Fibroblast of pulmonary artery (primary cell): Measurements from ENCODE around the gene CLIP1.
"Not testable (repeated sequence)": the region's sequence is repeated elsewhere in the genome, so short reads cannot be mapped to it uniquely, and the experiment has no call there.

Experiments
- DNase-seq: peaks from one replicate; pipeline ENCODE4 v3.0.0-alpha.2; 2010; ENCODE audit warnings: low read depth
- H3K4me3 ChIP-seq: replicated peaks from 2 replicates; pipeline ENCODE4 v1.5.1; 2011; ENCODE audit warnings: low read depth, mild to moderate bottlenecking, control low read depth, low read length, moderate library complexity
- TF ChIP-seq, protein P1 (sequence below): IDR thresholded peaks from 2 replicates; pipeline ENCODE4 v1.5.1; 2011; ENCODE audit warnings: mild to moderate bottlenecking, control low read depth, low read length, inconsistent platforms; ENCODE audit errors: missing control alignments

CLIP1 gene

GRCh38 chr12:122392411-122392810 is 30.1 kb downstream of the CLIP1 start:
- TF ChIP-seq, protein P1, sequence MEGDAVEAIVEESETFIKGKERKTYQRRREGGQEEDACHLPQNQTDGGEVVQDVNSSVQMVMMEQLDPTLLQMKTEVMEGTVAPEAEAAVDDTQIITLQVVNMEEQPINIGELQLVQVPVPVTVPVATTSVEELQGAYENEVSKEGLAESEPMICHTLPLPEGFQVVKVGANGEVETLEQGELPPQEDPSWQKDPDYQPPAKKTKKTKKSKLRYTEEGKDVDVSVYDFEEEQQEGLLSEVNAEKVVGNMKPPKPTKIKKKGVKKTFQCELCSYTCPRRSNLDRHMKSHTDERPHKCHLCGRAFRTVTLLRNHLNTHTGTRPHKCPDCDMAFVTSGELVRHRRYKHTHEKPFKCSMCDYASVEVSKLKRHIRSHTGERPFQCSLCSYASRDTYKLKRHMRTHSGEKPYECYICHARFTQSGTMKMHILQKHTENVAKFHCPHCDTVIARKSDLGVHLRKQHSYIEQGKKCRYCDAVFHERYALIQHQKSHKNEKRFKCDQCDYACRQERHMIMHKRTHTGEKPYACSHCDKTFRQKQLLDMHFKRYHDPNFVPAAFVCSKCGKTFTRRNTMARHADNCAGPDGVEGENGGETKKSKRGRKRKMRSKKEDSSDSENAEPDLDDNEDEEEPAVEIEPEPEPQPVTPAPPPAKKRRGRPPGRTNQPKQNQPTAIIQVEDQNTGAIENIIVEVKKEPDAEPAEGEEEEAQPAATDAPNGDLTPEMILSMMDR = no peak
- H3K4me3 ChIP-seq = no peak overlapping the region

GRCh38 chr12:122389677-122390076 is 32.8 kb downstream of the CLIP1 start:
- no peak overlapping the region for H3K4me3 ChIP-seq
- no peak for DNase-seq
- TF ChIP-seq, protein P1 = no peak

More at GRCh38 chr12:122392411-122392810, 30.1 kb downstream of the CLIP1 start:
- no peak for DNase-seq

- DNase-seq = no peak
- H3K4me3 ChIP-seq = no peak overlapping the region
- TF ChIP-seq, protein P1 = no peak
Measured at GRCh38 chr12:122387887-122388286, 34.6 kb downstream of the CLIP1 start.

- TF ChIP-seq, protein P1 = no peak
- DNase-seq = no peak
- H3K4me3 ChIP-seq = no peak overlapping the region
Measured at GRCh38 chr12:122385171-122386016, 37.1 kb downstream of the CLIP1 start.

GRCh38 chr12:122382919-122383350 is 39.5 kb downstream of the CLIP1 start:
- H3K4me3 ChIP-seq = no peak overlapping the region
- TF ChIP-seq, protein P1 = no peak
- no peak for DNase-seq

DNA sequence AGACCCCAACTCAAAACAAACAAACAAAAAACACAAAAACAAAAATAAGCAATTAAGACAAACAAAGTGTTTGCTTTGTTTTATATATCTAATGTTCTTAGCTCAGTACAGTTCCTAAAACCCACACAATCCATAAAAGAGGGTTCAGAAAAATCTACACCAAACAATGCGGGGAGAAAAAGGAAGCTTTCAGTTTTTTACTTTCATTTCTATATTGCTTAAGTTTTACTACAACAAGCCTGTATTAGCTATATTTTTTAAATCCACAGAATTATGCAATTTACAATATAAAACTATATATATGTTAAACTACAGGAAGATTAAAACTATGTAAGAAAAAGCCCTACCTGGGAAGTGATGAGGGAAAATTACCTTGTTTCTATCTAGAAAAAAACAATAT is 41.4 kb downstream of the CLIP1 start:
- TF ChIP-seq, protein P1 = no peak
- no peak overlapping the region for H3K4me3 ChIP-seq
- DNase-seq = no peak

DNA sequence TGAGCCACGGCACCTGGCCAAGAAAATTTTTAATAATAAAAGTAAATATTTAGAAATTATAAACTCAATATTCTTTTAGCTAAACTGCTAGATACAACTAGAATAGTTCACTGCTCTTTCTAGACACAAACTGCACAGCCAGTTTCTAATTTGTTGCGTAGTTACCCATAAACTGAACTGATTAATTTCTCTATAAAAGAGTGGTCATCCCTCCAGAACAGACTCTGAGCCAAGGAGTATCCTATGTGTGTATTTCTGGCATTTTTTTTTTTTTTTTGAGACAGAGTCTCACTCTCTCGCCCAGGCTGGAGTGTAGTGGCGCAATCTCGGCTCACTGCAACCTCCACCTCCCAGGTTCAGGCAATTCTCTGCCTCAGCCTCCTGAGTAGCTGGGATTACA is 45.7 kb downstream of the CLIP1 start:
- not testable (repeated sequence) for H3K4me3 ChIP-seq, DNase-seq
